GM23338 (cell line): ENCODE measurements around the gene METAP1D. TPM values are rescaled to one million over a fixed set of nuclear protein-coding genes. Genes with fewer than 3 reads are reported as not detected.

Source experiments
- ATAC-seq: fragments of 200-7000 bp; cut with Tn5 transposase; 3 replicates; pipeline ENCODE4 v1.9.1; 2020
- DNase-seq: peaks from one replicate; pipeline ENCODE4 v3.0.0-alpha.2; 2015; ENCODE audit warnings: low spot score
- H2AFZ ChIP-seq: fragments of 200-600 bp; sonication (generic); 2 replicates; pipeline ENCODE4 v1.8.0; 2016; ENCODE audit warnings: antibody characterized with exemption, mild to moderate bottlenecking, moderate library complexity
- H3F3A ChIP-seq: fragments of 200-600 bp; sonication (generic); replicated peaks from 2 replicates; pipeline ENCODE4 v1.8.0; 2017; ENCODE audit warnings: antibody characterized with exemption, mixed run types, low read depth
- H3K27ac ChIP-seq: fragments of 200-600 bp; sonication (generic); 2 replicates; pipeline ENCODE4 v1.6.1; 2016; ENCODE audit warnings: low read depth
- H3K27me3 ChIP-seq: fragments of 200-600 bp; sonication (generic); 2 replicates; pipeline ENCODE4 v1.8.0; 2016; ENCODE audit warnings: mild to moderate bottlenecking, mixed run types, moderate library complexity; ENCODE audit not compliant: insufficient read depth
- H3K36me3 ChIP-seq: fragments of 200-600 bp; sonication (generic); 2 replicates; pipeline ENCODE4 v1.8.0; 2016; ENCODE audit warnings: mild to moderate bottlenecking; ENCODE audit not compliant: insufficient read depth
- H3K4me1 ChIP-seq: fragments of 200-600 bp; sonication (generic); 2 replicates; pipeline ENCODE4 v1.8.0; 2016; ENCODE audit warnings: mild to moderate bottlenecking, moderate library complexity; ENCODE audit not compliant: insufficient read depth
- H3K4me2 ChIP-seq: fragments of 200-600 bp; sonication (generic); 2 replicates; pipeline ENCODE4 v1.7.1; 2017; ENCODE audit warnings: mixed run types
- H3K4me3 ChIP-seq: fragments of 200-600 bp; sonication (generic); 2 replicates; pipeline ENCODE4 v1.6.1; 2016; ENCODE audit warnings: mixed run types
- H3K79me2 ChIP-seq: fragments of 200-600 bp; sonication (generic); replicated peaks from 2 replicates; pipeline ENCODE4 v1.8.0; 2017; ENCODE audit warnings: mild to moderate bottlenecking; ENCODE audit not compliant: insufficient read depth
- H3K9me2 ChIP-seq: fragments of 200-600 bp; sonication (generic); 2 replicates; pipeline ENCODE4 v1.8.0; 2017; ENCODE audit not compliant: insufficient read depth
- H4K20me1 ChIP-seq: fragments of 200-600 bp; sonication (generic); replicated peaks from 2 replicates; pipeline ENCODE4 v1.8.0; 2017; ENCODE audit warnings: mild to moderate bottlenecking; ENCODE audit not compliant: insufficient read depth
- H3K27ac Mint-ChIP-seq: 2 replicates; pipeline ENCODE4 v1.8.0; 2020; ENCODE audit warnings: inconsistent platforms, mild to moderate bottlenecking, moderate library complexity, mixed read lengths
- H3K27me3 Mint-ChIP-seq: 3 replicates; pipeline ENCODE4 v1.8.0; 2022; ENCODE audit warnings: low read depth, mild to moderate bottlenecking, moderate library complexity, mixed read lengths, inconsistent platforms; ENCODE audit not compliant: insufficient read depth, poor library complexity
- H3K36me3 Mint-ChIP-seq: 3 replicates; pipeline ENCODE4 v1.8.0; 2021; ENCODE audit warnings: low read depth, mild to moderate bottlenecking, inconsistent platforms, moderate library complexity, mixed read lengths
- H3K4me1 Mint-ChIP-seq: 3 replicates; pipeline ENCODE4 v1.8.0; 2020; ENCODE audit warnings: mild to moderate bottlenecking, inconsistent platforms, mixed read lengths
- H3K4me3 Mint-ChIP-seq: 3 replicates; pipeline ENCODE4 v1.8.0; 2021; ENCODE audit warnings: moderate library complexity, mild to moderate bottlenecking, inconsistent platforms, mixed read lengths
- H3K9me3 Mint-ChIP-seq: 3 replicates; pipeline ENCODE4 v1.8.0; 2020; ENCODE audit warnings: moderate library complexity, mild to moderate bottlenecking, inconsistent platforms, mixed read lengths
- CREB1 ChIP-seq: fragments of 250-450 bp; sonication (Bioruptor Pico); IDR thresholded peaks from 2 replicates; pipeline ENCODE4 v1.5.0; 2020; ENCODE audit warnings: low read depth, mild to moderate bottlenecking, moderate library complexity
- CTCF ChIP-seq, 2 experiments: fragments of 200-600 bp in 1 of 2; sonication (generic) in 1 of 2; conservative IDR thresholded peaks; 2 replicates each; pipeline versions ENCODE4 v1.5.1 to v1.6.1; 2016 to 2017; ENCODE audit warnings: antibody characterized with exemption in 2 of 2, low read depth in 2 of 2, mild to moderate bottlenecking in 2 of 2, moderate library complexity in 1 of 2
- ETS1 ChIP-seq: IDR thresholded peaks from 2 replicates; pipeline ENCODE4 v1.6.1; 2016; ENCODE audit warnings: antibody characterized with exemption
- EZH2 ChIP-seq: fragments of 200-600 bp; sonication (generic); IDR thresholded peaks from one replicate; pipeline ENCODE4 v1.8.0; 2017; ENCODE audit warnings: antibody characterized with exemption, mild to moderate bottlenecking, low read depth; ENCODE audit not compliant: unreplicated experiment
- EZH2phosphoT487 ChIP-seq: fragments of 200-600 bp; sonication (generic); IDR thresholded peaks from one replicate; pipeline ENCODE4 v1.8.1; 2018; ENCODE audit warnings: antibody characterized with exemption; ENCODE audit not compliant: unreplicated experiment
- JUNB ChIP-seq: IDR thresholded peaks from one replicate; pipeline ENCODE4 v1.6.1; 2016; ENCODE audit warnings: antibody characterized with exemption; ENCODE audit not compliant: unreplicated experiment
- NANOG ChIP-seq: IDR thresholded peaks from 2 replicates; pipeline ENCODE4 v1.6.1; 2016; ENCODE audit warnings: antibody characterized with exemption, borderline replicate concordance
- POLR2AphosphoS5 ChIP-seq: IDR thresholded peaks from 2 replicates; pipeline ENCODE4 v1.6.1; 2016; ENCODE audit warnings: antibody characterized with exemption, low read depth
- REST ChIP-seq: IDR thresholded peaks from one replicate; pipeline ENCODE4 v1.6.1; 2018; ENCODE audit warnings: antibody characterized with exemption; ENCODE audit not compliant: unreplicated experiment
- STAT1 ChIP-seq: IDR thresholded peaks from one replicate; pipeline ENCODE4 v1.6.1; 2016; ENCODE audit warnings: antibody characterized with exemption; ENCODE audit not compliant: unreplicated experiment
- ZNF114 ChIP-seq: fragments of 250-450 bp; sonication (Bioruptor Pico); IDR thresholded peaks from 2 replicates; pipeline ENCODE4 v1.5.0; 2020; ENCODE audit warnings: mild to moderate bottlenecking, moderate library complexity
- ZNF331 ChIP-seq: fragments of 250-450 bp; sonication (Bioruptor Pico); IDR thresholded peaks from 2 replicates; pipeline ENCODE4 v1.5.0; 2020; ENCODE audit warnings: low read depth, mild to moderate bottlenecking, moderate library complexity
- ZNF462 ChIP-seq: fragments of 250-450 bp; sonication (Bioruptor Pico); IDR thresholded peaks from 2 replicates; pipeline ENCODE4 v1.5.0; 2020; ENCODE audit warnings: mild to moderate bottlenecking, moderate library complexity
- polyA plus RNA-seq: library from polyadenylated mRNA; unstranded; fragments of >200 nt; fragmentation: Nextera tagmentation; extraction: Ambion mirVana; gene quantifications from 2 replicates; pipeline ENCODE4 v1.2.1, GENCODE V29; 2016
- total RNA-seq: library from RNA; depleted of rRNA; stranded (reverse); fragments of >200 nt; shearing (Covaris generic); gene quantifications from 2 replicates; pipeline ENCODE4 v1.2.3, GENCODE V29; 2014

The METAP1D gene
- total and polyA plus RNA-seq, 2 experiments from 2014 or later: 12.8 to 15.5 TPM

- no peak overlapping the region for H3K4me3 Mint-ChIP-seq
- H4K20me1 ChIP-seq: no peaks in the 10 kb centered on the region
- no peak overlapping the region for H3K4me2 ChIP-seq
- H3F3A ChIP-seq: no peaks in the 10 kb centered on the region
- H3K36me3 ChIP-seq: no peaks in the 10 kb centered on the region
- no peaks in the 10 kb centered on the region; the same call in 2 of the 3 replicates for H3K36me3 Mint-ChIP-seq
- no peak overlapping the region for H3K27ac ChIP-seq
- H3K27ac Mint-ChIP-seq: no peak overlapping the region
- H3K27me3 Mint-ChIP-seq: no peaks in the 10 kb centered on the region
- ATAC-seq: no peak
- no peak for TF ChIP-seq REST
- no peak for TF ChIP-seq POLR2AphosphoS5
- no peak for TF ChIP-seq EZH2phosphoT487
- TF ChIP-seq EZH2: no peak
- no peak for TF ChIP-seq ZNF331 (CRISPR knock-in tag)
- no peak for TF ChIP-seq ZNF462 (CRISPR knock-in tag)
- TF ChIP-seq STAT1: no peak
- TF ChIP-seq NANOG: no peak
- no peak for TF ChIP-seq JUNB
- no peak for TF ChIP-seq CREB1 (CRISPR knock-in tag)
- no peak for TF ChIP-seq CTCF (conservative IDR thresholded peaks at IDR 0.05; ENCODE audit: low read depth in 2 of 2)
- no peak for TF ChIP-seq ETS1
- TF ChIP-seq ZNF114 (CRISPR knock-in tag): no peak
- no peak overlapping the region for H3K4me3 ChIP-seq
- no peaks in the 10 kb centered on the region for H3K4me1 Mint-ChIP-seq
- H2AFZ ChIP-seq: no peak overlapping the region
- H3K4me1 ChIP-seq: no peaks in the 10 kb centered on the region
- no peaks in the 10 kb centered on the region for H3K9me2 ChIP-seq
- no peaks in the 10 kb centered on the region for H3K27me3 ChIP-seq
- no peak for DNase-seq
- no peaks in the 10 kb centered on the region; the same call in 1 of the 2 replicates for H3K79me2 ChIP-seq
- H3K9me3 Mint-ChIP-seq: no peaks in the 10 kb centered on the region
Measured at GRCh38 chr2:172038604-172039003, 38.9 kb downstream of the METAP1D start.
